GM18502 (cell line): ENCODE results near the gene COL24A1.
"Not testable (repeated sequence)": the region's sequence is repeated elsewhere in the genome, so short reads cannot be mapped to it uniquely, and the experiment has no call there.

Source experiments
- ATAC-seq: cut with Tn5 transposase; IDR thresholded peaks from one replicate; pipeline ENCODE4 v1.9.1; 2021; ENCODE audit warnings: mild to moderate bottlenecking; ENCODE audit not compliant: unreplicated experiment, poor library complexity

COL24A1 gene

GRCh38 chr1:86089765-86090164 lies 66.8 kb downstream of the COL24A1 start:
- ATAC-seq, result no peak

- ATAC-seq, result no peak
These were observed 70.7 kb downstream of the COL24A1 start for GRCh38 chr1:86085741-86086409.

- ATAC-seq, result no peak
These were observed 71.6 kb downstream of the COL24A1 start for GRCh38 chr1:86084998-86085397.

- ATAC-seq, result no peak
These were observed 74.4 kb downstream of the COL24A1 start for GRCh38 chr1:86082183-86082582.

GRCh38 chr1:86072474-86072873 lies 84.1 kb downstream of the COL24A1 start:
- not testable (repeated sequence) for ATAC-seq

GRCh38 chr1:86071870-86072269 lies 84.7 kb downstream of the COL24A1 start:
- not testable (repeated sequence) for ATAC-seq

GRCh38 chr1:86069757-86070145 lies 86.8 kb downstream of the COL24A1 start:
- no peak for ATAC-seq

- ATAC-seq, result no peak
These were observed 87.5 kb downstream of the COL24A1 start for GRCh38 chr1:86068841-86069756.

GRCh38 chr1:86068271-86068721 lies 88.3 kb downstream of the COL24A1 start:
- no peak for ATAC-seq

- ATAC-seq, result no peak
These were observed 88.9 kb downstream of the COL24A1 start for GRCh38 chr1:86067626-86068025.

- ATAC-seq, result no peak
These were observed 91.7 kb downstream of the COL24A1 start for GRCh38 chr1:86064899-86065298.

- ATAC-seq, result no peak
These were observed 92.9 kb downstream of the COL24A1 start for GRCh38 chr1:86063721-86064120.

- no peak for ATAC-seq
These were observed 94.1 kb downstream of the COL24A1 start for GRCh38 chr1:86062453-86062852.

- no peak for ATAC-seq
These were observed 95.0 kb downstream of the COL24A1 start for GRCh38 chr1:86061551-86061990.

- no peak for ATAC-seq
These were observed 102.2 kb downstream of the COL24A1 start for GRCh38 chr1:86054396-86054795.

- peak; percentile 67 for ATAC-seq
These were observed 103.4 kb downstream of the COL24A1 start for GRCh38 chr1:86052948-86053698.

- no peak for ATAC-seq
These were observed 121.5 kb downstream of the COL24A1 start for GRCh38 chr1:86035101-86035500.

- no peak for ATAC-seq
These were observed 126.4 kb downstream of the COL24A1 start for GRCh38 chr1:86030180-86030579.

- peak; percentile 49 for ATAC-seq
These were observed 138.2 kb downstream of the COL24A1 start for GRCh38 chr1:86018283-86018923.

- peak; percentile 64 for ATAC-seq
These were observed 140.4 kb downstream of the COL24A1 start for GRCh38 chr1:86016076-86016759.
